GM21737 (cell line): ENCODE results near the gene PLXNB3.
"Not testable (repeated sequence)": the region's sequence is repeated elsewhere in the genome, so short reads cannot be mapped to it uniquely, and the experiment has no call there.

ENCODE experiments used
- ATAC-seq: cut with Tn5 transposase; IDR thresholded peaks from one replicate; pipeline ENCODE4 v1.9.1; 2021; ENCODE audit warnings: mild to moderate bottlenecking, moderate library complexity; ENCODE audit not compliant: unreplicated experiment

Gene PLXNB3

GRCh38 chrX:153731845-153732215, 32.2 kb upstream of the PLXNB3 start:
- ATAC-seq = no peak

GRCh38 chrX:153732401-153732800, 31.6 kb upstream of the PLXNB3 start:
- ATAC-seq = no peak

GRCh38 chrX:153733651-153734240, 30.3 kb upstream of the PLXNB3 start:
- ATAC-seq = no peak

GRCh38 chrX:153734871-153735270, 29.2 kb upstream of the PLXNB3 start:
- ATAC-seq = no peak

- no peak for ATAC-seq
Measured at GRCh38 chrX:153735274-153735673, 28.8 kb upstream of the PLXNB3 start.

- no peak for ATAC-seq
Measured at GRCh38 chrX:153736071-153736820, 27.8 kb upstream of the PLXNB3 start.

- no peak for ATAC-seq
Measured at GRCh38 chrX:153736871-153737441, 27.1 kb upstream of the PLXNB3 start.

- ATAC-seq = no peak
Measured at GRCh38 chrX:153738056-153738605, 25.9 kb upstream of the PLXNB3 start.

GRCh38 chrX:153739754-153740486, 24.1 kb upstream of the PLXNB3 start:
- ATAC-seq = no peak

GRCh38 chrX:153740631-153741222, 23.3 kb upstream of the PLXNB3 start:
- no peak for ATAC-seq

GRCh38 chrX:153741446-153741845, 22.6 kb upstream of the PLXNB3 start:
- no peak for ATAC-seq

- ATAC-seq = not testable (repeated sequence)
Measured at GRCh38 chrX:153742111-153742510, 21.9 kb upstream of the PLXNB3 start.

- ATAC-seq = not testable (repeated sequence)
Measured at GRCh38 chrX:153742796-153743467, 21.1 kb upstream of the PLXNB3 start.

GRCh38 chrX:153743468-153744209, 20.4 kb upstream of the PLXNB3 start:
- ATAC-seq = not testable (repeated sequence)

GRCh38 chrX:153744210-153745066, 19.6 kb upstream of the PLXNB3 start:
- ATAC-seq = no peak

- not testable (repeated sequence) for ATAC-seq
Measured at GRCh38 chrX:153745067-153745433, 19.0 kb upstream of the PLXNB3 start.

- ATAC-seq = no peak
Measured at GRCh38 chrX:153746359-153746758, 17.7 kb upstream of the PLXNB3 start.

GRCh38 chrX:153746991-153747390, 17.1 kb upstream of the PLXNB3 start:
- not testable (repeated sequence) for ATAC-seq

GRCh38 chrX:153749017-153749416, 15.0 kb upstream of the PLXNB3 start:
- not testable (repeated sequence) for ATAC-seq
